Measurements from ENCODE around the gene RAB3IL1. TPM values are rescaled to one million over a fixed set of nuclear protein-coding genes. Genes with fewer than 3 reads are reported as not detected.

RAB3IL1 gene
- total and polyA plus RNA-seq, 2 donors, result 13.0 to 30.6 TPM

DNA sequence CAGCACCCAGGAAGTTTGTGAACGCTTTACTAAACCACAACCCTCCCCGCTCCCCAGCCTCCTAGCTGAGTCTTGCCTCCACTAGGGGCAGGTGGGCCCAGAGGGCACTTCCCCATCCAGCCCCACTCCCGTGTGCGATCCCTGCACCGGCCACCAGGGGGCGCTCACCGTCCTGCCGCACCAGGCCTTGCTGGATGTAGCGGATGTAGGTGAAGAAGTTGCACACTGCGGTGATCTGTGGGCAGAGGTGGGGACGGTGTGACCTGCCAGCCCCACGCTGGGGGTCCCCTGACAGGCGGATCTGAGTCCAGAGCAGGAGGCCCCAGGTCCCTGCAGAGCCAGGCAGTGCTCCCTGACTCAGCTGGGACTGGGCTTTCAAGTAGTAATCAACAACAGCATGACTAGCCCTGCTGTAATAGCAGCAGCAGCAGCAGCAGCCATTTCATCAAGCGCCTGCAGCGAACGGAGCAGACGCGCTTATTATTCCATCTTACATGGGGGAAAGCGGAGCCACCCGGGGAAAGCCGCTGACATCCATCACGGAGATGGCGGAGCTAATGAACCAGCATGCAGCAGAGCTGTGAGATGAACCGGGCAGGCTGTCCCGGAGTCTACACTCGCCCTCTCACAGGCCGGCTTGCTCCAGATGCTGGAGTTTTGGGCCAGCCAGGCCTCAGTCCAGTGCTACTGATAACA, 18.1 kb downstream of the RAB3IL1 start:
- Histone ChIP-seq H3K27ac (ENCODE audit: low read depth) (no peak overlapping the region), H3K4me3 (ENCODE audit: low read depth, low read length) (no peak overlapping the region), H3K36me3 (ENCODE audit: insufficient read depth) (no peaks in the 10 kb centered on the region), H3K4me1 (ENCODE audit: insufficient read depth) (no peaks in the 10 kb centered on the region)
- no peak for DNase-seq (ENCODE audit: extremely low spot score)
- 42% methylated on average over 27 of the region's 27 CpGs for WGBS

DNA sequence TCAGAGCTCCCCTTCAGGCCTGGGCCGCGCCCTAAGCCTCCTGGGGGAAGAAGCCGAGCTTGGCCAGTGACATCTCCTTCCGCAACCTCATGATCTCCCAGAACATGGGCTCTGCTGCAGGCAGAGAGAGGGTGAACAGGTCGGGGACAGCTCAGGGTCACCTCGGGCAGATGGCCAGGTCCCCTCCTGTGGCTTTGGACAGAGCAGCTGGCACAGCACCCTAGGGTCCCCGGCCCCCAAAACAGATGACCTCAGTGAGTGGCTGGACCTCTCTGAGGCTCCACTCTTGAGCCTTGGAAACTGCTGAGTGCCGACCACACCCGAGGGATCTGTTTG, 19.2 kb downstream of the RAB3IL1 start:
- DNase-seq (ENCODE audit: extremely low spot score), result no peak
- Histone ChIP-seq H3K4me3 (ENCODE audit: low read depth, low read length) (no peak overlapping the region), H3K27ac (ENCODE audit: low read depth) (no peak overlapping the region), H3K4me1 (ENCODE audit: insufficient read depth) (no peaks in the 10 kb centered on the region), H3K36me3 (ENCODE audit: insufficient read depth) (no peaks in the 10 kb centered on the region)
- 82% methylated on average over 9 of the region's 9 CpGs for WGBS

DNA sequence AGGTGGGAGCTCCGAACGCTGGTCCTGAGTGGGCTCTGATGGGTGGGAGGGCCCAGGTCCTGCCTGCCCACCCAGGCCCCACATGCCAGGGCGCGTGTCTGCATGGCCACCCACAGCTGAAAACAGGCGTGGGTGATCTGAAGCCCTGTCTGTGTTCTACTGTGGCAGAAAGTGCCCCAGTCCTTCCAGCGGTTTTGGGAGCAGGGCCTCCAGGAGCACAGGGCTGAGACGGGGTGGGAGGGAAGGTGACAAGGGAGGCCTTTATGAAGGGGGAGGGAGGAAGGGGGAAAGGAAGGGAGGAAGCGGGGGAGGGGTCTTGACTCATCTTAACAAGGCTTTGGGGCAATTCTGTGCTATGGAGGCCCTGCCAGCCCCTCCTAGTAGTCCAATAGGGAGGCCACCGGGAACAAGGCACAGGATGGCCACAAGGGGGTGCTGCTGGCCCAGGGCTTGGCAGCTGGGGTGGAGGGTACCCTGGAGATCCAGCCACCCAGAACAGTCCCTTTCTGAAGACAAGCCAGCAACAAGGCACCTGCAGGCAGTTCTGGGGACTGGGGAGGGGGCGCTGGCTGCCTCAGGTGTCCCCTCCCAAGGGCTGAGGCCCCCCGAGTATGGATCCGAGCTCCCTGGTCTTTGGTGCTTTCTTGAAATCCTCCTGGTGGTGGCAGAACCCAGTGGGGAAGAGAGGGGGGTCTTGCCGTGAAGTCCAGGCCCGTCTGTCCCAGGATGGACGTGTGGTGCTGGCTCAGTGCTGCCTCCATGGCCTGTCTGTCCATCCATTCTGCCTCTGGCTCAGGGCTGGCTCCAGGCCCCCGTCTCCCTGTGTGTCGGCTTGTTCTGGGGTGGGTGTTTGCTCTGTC, 19.7 kb downstream of the RAB3IL1 start:
- Histone ChIP-seq H3K4me1 (ENCODE audit: insufficient read depth) (no peaks in the 10 kb centered on the region), H3K36me3 (ENCODE audit: insufficient read depth) (no peaks in the 10 kb centered on the region), H3K27ac (ENCODE audit: low read depth) (no peak overlapping the region), H3K4me3 (ENCODE audit: low read depth, low read length) (no peak overlapping the region)
- 70% methylated on average over 17 of the region's 17 CpGs for WGBS
- DNase-seq (ENCODE audit: extremely low spot score), result no peak

DNA sequence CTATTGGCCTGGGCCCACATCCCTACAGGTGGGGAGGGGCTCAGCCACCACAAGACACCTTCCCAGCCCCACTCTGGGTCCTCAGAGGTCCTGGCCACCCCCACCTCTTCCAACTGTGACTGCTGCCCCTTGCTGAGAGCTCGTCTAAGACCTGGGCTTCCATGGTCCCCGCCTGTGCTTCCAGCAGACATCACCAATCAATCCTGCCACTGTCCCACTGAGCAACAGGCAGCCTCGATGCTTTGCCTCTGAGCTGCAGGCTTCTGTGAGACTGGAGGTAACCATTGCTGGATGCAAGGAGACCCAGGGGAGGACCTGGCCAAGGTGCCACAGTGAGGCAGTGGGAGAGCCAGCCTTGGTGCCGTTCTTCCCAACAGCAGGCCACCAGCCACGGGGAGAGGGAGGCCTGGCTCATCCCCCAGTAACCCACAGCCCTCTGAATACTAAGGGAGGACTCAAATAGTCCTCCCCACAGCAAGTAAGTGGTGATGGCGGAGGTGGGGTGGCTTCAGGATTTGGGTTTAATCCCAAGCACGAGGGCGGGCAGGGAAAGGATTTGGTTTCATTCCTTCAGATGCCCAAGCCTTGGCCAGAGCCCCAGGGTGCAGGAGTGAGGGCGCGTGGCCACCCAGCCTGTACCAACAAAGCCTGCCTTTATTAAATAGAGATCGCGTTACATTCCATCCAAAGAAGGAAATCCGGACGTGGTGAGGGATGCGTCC, 20.5 kb downstream of the RAB3IL1 start:
- Histone ChIP-seq H3K4me1 (ENCODE audit: insufficient read depth) (no peaks in the 10 kb centered on the region), H3K36me3 (ENCODE audit: insufficient read depth) (no peaks in the 10 kb centered on the region), H3K27ac (ENCODE audit: low read depth) (no peak overlapping the region), H3K4me3 (ENCODE audit: low read depth, low read length) (no peak overlapping the region)
- WGBS, result 82% methylated on average over 15 of the region's 15 CpGs
- DNase-seq (ENCODE audit: extremely low spot score), result no peak

- Histone ChIP-seq H3K4me3 (ENCODE audit: low read depth, low read length) (no peak overlapping the region), H3K27ac (ENCODE audit: low read depth) (no peak overlapping the region), H3K36me3 (ENCODE audit: insufficient read depth) (no peaks in the 10 kb centered on the region), H3K4me1 (ENCODE audit: insufficient read depth) (no peaks in the 10 kb centered on the region)
- 68% methylated on average over 4 of the region's 4 CpGs for WGBS
- no peak for DNase-seq (ENCODE audit: extremely low spot score)
Observed at GRCh38 chr11:61895718-61896059, 21.7 kb downstream of the RAB3IL1 start.

DNA sequence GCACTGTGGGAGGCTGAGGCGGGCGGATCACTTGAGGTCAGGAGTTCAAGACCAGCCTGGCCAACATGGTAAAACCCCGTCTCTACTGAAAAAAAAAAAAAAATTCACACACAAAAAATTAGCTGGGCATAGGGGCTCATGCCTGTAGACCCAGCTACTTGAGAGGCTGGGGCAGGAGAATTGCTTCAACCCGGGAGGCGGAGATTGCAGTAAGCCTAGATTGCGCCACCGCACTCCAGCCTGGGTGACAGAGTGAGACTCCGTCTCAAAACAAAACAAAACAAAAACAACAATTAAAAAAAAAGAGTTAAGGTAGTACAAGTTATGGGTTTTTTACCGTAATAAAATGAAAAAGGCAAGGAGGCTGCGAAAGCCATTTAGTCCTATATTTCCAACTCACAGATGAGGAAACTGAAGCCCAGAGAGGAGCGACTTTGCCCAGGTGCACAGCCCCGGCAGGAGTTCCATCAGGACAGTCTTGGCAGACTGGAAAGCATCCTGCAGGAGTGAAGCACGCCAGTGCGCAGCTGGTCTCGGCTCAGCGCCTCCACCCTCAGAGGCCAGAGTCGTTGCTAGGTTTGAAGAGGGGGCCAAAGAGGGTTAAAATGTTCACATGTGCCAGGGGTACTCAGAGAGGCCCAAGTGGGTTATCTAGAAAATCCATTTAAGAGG, 22.2 kb downstream of the RAB3IL1 start:
- Histone ChIP-seq H3K4me3 (ENCODE audit: low read depth, low read length) (no peak overlapping the region), H3K4me1 (ENCODE audit: insufficient read depth) (no peaks in the 10 kb centered on the region), H3K27ac (ENCODE audit: low read depth) (no peak overlapping the region), H3K36me3 (ENCODE audit: insufficient read depth) (no peaks in the 10 kb centered on the region)
- 80% methylated on average over 17 of the region's 17 CpGs for WGBS
- no peak for DNase-seq (ENCODE audit: extremely low spot score)

GRCh38 chr11:61893981-61894380, 23.4 kb downstream of the RAB3IL1 start:
- Histone ChIP-seq H3K36me3 (ENCODE audit: insufficient read depth) (no peaks in the 10 kb centered on the region), H3K4me3 (ENCODE audit: low read depth, low read length) (no peak overlapping the region), H3K27ac (ENCODE audit: low read depth) (no peak overlapping the region), H3K4me1 (ENCODE audit: insufficient read depth) (no peaks in the 10 kb centered on the region)
- 45% methylated on average over 5 of the region's 5 CpGs for WGBS
- no peak for DNase-seq (ENCODE audit: extremely low spot score)

DNA sequence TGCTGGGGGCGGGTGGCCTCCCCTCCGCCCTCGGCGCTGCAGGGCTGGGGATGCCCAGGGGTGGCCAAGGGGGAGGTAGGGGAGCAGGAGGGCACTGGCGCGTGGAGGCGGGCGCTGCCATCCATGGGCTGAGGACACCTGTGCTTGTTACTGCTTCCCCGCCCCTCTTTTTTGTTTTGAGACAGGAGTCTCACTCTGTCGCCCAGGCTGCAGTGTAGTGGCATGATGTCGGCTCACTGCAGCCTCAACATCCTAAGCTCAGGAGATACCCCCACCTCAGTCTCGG, 25.3 kb downstream of the RAB3IL1 start:
- peak overlapping the region; percentile 68 for H3K4me3 ChIP-seq (ENCODE audit: low read depth, low read length)
- H3K4me1 ChIP-seq (ENCODE audit: insufficient read depth), result no peaks in the 10 kb centered on the region
- peak overlapping the region; percentile 44 for H3K27ac ChIP-seq (ENCODE audit: low read depth)
- H3K36me3 ChIP-seq (ENCODE audit: insufficient read depth), result no peaks in the 10 kb centered on the region
- DNase-seq (ENCODE audit: extremely low spot score), result no peak
- WGBS, result 17% methylated on average over 12 of the region's 12 CpGs

GRCh38 chr11:61891331-61892084, 25.9 kb downstream of the RAB3IL1 start, which contains the start of gene FADS3:
TSS of gene FADS3 (minus strand) at chr11:61891545. CDS start at chr11:61891381, 164 bp downstream.
- Histone ChIP-seq H3K27ac (ENCODE audit: low read depth) (peak within 1 kb of the TSS; percentile 68), H3K36me3 (ENCODE audit: insufficient read depth) (no peaks in the 10 kb centered on the region), H3K4me3 (ENCODE audit: low read depth, low read length) (peak within 1 kb of the TSS; percentile 68), H3K4me1 (ENCODE audit: insufficient read depth) (no peaks in the 10 kb centered on the region)
- WGBS, result under 1% methylated on average over 96 of the region's 96 CpGs
- DNase-seq (ENCODE audit: extremely low spot score), result no peak

- Histone ChIP-seq H3K4me1 (ENCODE audit: insufficient read depth) (no peaks in the 10 kb centered on the region), H3K27ac (ENCODE audit: low read depth) (peak overlapping the region; percentile 68), H3K4me3 (ENCODE audit: low read depth, low read length) (peak overlapping the region; percentile 68), H3K36me3 (ENCODE audit: insufficient read depth) (no peaks in the 10 kb centered on the region)
- 1% methylated on average over 38 of the region's 38 CpGs for WGBS
- DNase-seq (ENCODE audit: extremely low spot score), result no peak
Observed at GRCh38 chr11:61890529-61891330, 26.6 kb downstream of the RAB3IL1 start.

DNA sequence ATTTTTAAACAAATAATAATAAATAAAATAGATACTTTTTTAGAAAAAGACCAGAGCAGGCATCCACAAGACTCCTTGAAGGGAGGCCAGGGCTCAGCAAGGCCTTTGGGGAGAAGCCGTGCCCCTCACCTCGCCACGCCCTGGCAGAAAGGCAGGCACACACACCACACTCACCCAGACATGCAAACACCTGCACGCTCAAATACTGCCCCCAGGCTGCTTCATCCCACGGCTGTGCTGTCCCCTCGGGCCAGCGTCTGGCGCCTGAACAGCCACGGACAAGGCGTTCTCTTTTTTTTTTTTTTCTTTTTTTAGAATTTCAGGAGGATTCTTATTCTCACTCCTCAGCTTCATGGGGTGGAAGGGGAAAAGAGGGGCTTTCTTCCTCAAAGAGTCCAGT, 27.5 kb downstream of the RAB3IL1 start:
- no peaks in the 10 kb centered on the region for H3K4me1 ChIP-seq (ENCODE audit: insufficient read depth)
- WGBS, result 91% methylated on average over 10 of the region's 10 CpGs
- DNase-seq (ENCODE audit: extremely low spot score), result no peak
- H3K4me3 ChIP-seq (ENCODE audit: low read depth, low read length), result no peak overlapping the region
- H3K36me3 ChIP-seq (ENCODE audit: insufficient read depth), result no peaks in the 10 kb centered on the region
- H3K27ac ChIP-seq (ENCODE audit: low read depth), result no peak overlapping the region

DNA sequence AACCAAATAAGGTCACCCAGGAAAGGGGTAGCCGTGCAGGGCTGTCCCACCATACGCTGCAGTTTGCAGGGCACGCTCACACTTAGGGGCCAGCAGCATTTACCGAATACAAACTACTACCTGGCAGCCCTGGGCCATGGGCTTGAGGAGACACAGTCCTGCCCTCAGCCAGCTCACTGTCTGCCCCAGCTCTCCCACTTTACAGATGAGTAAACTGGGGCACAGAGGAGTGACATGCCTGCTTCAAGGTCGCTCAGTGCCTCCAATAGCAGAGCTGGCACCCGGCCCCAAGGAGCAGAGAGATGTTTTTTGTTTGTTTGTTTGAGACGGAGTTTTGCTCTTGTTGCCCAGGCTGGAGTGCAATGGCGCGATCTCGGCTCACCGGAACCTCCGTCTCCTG, 28.8 kb downstream of the RAB3IL1 start:
- 95% methylated on average over 12 of the region's 12 CpGs for WGBS
- Histone ChIP-seq H3K36me3 (ENCODE audit: insufficient read depth) (no peaks in the 10 kb centered on the region), H3K4me3 (ENCODE audit: low read depth, low read length) (no peak overlapping the region), H3K27ac (ENCODE audit: low read depth) (no peak overlapping the region), H3K4me1 (ENCODE audit: insufficient read depth) (no peaks in the 10 kb centered on the region)
- DNase-seq (ENCODE audit: extremely low spot score), result no peak

Data from urinary bladder (tissue), 4 donors.